K562 (cell line): Measurements from ENCODE around the gene PTX3. TPM values are rescaled to one million over a fixed set of nuclear protein-coding genes. Genes with fewer than 3 reads are reported as not detected.
A peak's percentile ranks its signal among the peaks of the same experiment; 100 is the strongest.

Experiments
- ATAC-seq: fragments of 200-7000 bp; cut with Tn5 transposase; 3 replicates; pipeline ENCODE4 v1.9.1; 2020; ENCODE audit warnings: moderate library complexity
- BruUV-seq: library from RNA; stranded (reverse); fragments of 400-500 nt; replicated peaks from 2 replicates; lab custom pipeline; 2021; lab: Mats Ljungman, UMichigan
- CTCF ChIA-PET: fragments of 300-600 bp; formaldehyde crosslinking; extraction: SDS; loops from one replicate; lab custom pipeline; 2021; ENCODE audit warnings: low intra/inter-chr PET ratio; lab: Yijun Ruan, JAX
- POLR2A ChIA-PET: fragments of 300-600, 350-650 bp; sonication (Branson Sonifier 250); formaldehyde crosslinking; extraction: SDS; loops from one replicate; lab custom pipeline; 2021; ENCODE audit warnings: antibody characterized with exemption, inconsistent platforms; lab: Yijun Ruan, JAX
- DNase-seq, 4 experiments: peaks; one replicate each; pipeline versions ENCODE4 v3.0.0 to v3.0.0-alpha.2; 2011 to 2018; ENCODE audit warnings: low spot score in 3 of 4, mixed read lengths in 3 of 4; ENCODE audit errors: extremely low read depth in 1 of 4
- FAIRE-seq: peaks from 2 replicates; lab custom pipeline; 2011; peaks lifted over from hg19 to GRCh38; lab: Jason Lieb, UNC
- H2AFZ ChIP-seq: 2 replicates; pipeline ENCODE4 v1.6.0; 2011; ENCODE audit warnings: low read depth, low read length, control low read depth, inconsistent platforms
- H3K27ac ChIP-seq: fragments of 200-600 bp; 3 replicates; pipeline ENCODE4 v1.8.0; 2011; ENCODE audit warnings: low read depth, mild to moderate bottlenecking, control low read depth, inconsistent platforms, low read length, moderate library complexity, mixed read lengths; ENCODE audit errors: extremely low read depth
- H3K27me3 ChIP-seq, 2 experiments: fragments of 300-600 bp in 1 of 2; 2 replicates in 1 of 2; 3 replicates in 1 of 2; pipeline versions ENCODE4 v1.6.0 to v1.8.0; 2011; ENCODE audit warnings: inconsistent platforms in 2 of 2, low read length in 2 of 2, mild to moderate bottlenecking in 1 of 2, mixed read lengths in 1 of 2, moderate library complexity in 1 of 2; ENCODE audit not compliant: control insufficient read depth in 2 of 2, insufficient read depth in 2 of 2
- H3K36me3 ChIP-seq: fragments of 300-600 bp; 3 replicates; pipeline ENCODE4 v1.8.0; 2011; ENCODE audit warnings: mild to moderate bottlenecking, low read length, inconsistent platforms; ENCODE audit not compliant: control insufficient read depth, insufficient read depth
- H3K4me1 ChIP-seq, 2 experiments: fragments of 200-600 bp in 1 of 2; replicated peaks in 1 of 2; 2 replicates in 1 of 2; 3 replicates in 1 of 2; pipeline versions ENCODE4 v1.5.1 to v1.8.0; 2011; ENCODE audit warnings: inconsistent platforms in 2 of 2, low read length in 2 of 2, mild to moderate bottlenecking in 1 of 2, mixed read lengths in 1 of 2, moderate library complexity in 1 of 2; ENCODE audit not compliant: control insufficient read depth in 2 of 2, insufficient read depth in 2 of 2
- H3K4me2 ChIP-seq: 2 replicates; pipeline ENCODE4 v1.6.1; 2011; ENCODE audit warnings: low read length, control low read depth, inconsistent platforms, mixed read lengths; ENCODE audit not compliant: insufficient read depth
- H3K4me3 ChIP-seq: fragments of 200-600 bp; sonication (generic), shearing (Covaris generic); 2 replicates; pipeline ENCODE4 v1.5.1; 2016; ENCODE audit warnings: control low read depth, inconsistent platforms
- H3K79me2 ChIP-seq: fragments of 200-600 bp; 3 replicates; pipeline ENCODE4 v1.8.0; 2011; ENCODE audit warnings: low read length, inconsistent platforms; ENCODE audit not compliant: control insufficient read depth, insufficient read depth
- H3K9ac ChIP-seq, 2 experiments: 2 replicates each; pipeline versions ENCODE4 v1.6.0 to v1.6.1; 2011; ENCODE audit warnings: low read depth in 2 of 2, low read length in 2 of 2, control low read depth in 1 of 2, inconsistent platforms in 1 of 2, mild to moderate bottlenecking in 1 of 2, mixed read lengths in 1 of 2; ENCODE audit not compliant: insufficient read depth in 1 of 2
- H3K9me1 ChIP-seq: one replicate; pipeline ENCODE4 v1.6.0; 2011; ENCODE audit warnings: inconsistent platforms, mild to moderate bottlenecking, low read length, moderate library complexity; ENCODE audit not compliant: control insufficient read depth, insufficient read depth
- H3K9me3 ChIP-seq: replicated peaks from 2 replicates; pipeline ENCODE4 v1.5.1; 2011; ENCODE audit warnings: low read depth, low read length, inconsistent platforms; ENCODE audit not compliant: control insufficient read depth, insufficient read depth
- H4K20me1 ChIP-seq: replicated peaks from 2 replicates; pipeline ENCODE4 v1.6.1; 2011; ENCODE audit warnings: low read length, inconsistent platforms, mixed read lengths; ENCODE audit not compliant: control insufficient read depth, insufficient read depth
- FOXA1 ChIP-seq: fragments of 450-650 bp; IDR thresholded peaks from 2 replicates; pipeline ENCODE4 v1.6.1; 2016; ENCODE audit warnings: mild to moderate bottlenecking, borderline replicate concordance
- NFYB ChIP-seq: IDR thresholded peaks from 2 replicates; pipeline ENCODE4 v1.6.1; 2011; ENCODE audit warnings: mild to moderate bottlenecking, moderate library complexity; ENCODE audit not compliant: insufficient read length; ENCODE audit errors: extremely low read depth
- PHF20 ChIP-seq: fragments of 450-650 bp; IDR thresholded peaks from 2 replicates; pipeline ENCODE4 v1.6.1; 2018; ENCODE audit not compliant: partially characterized antibody
- POLR2G ChIP-seq: fragments of 200-400 bp; formaldehyde crosslinking; IDR thresholded peaks from 2 replicates; pipeline ENCODE4 v1.6.1; 2017; ENCODE audit warnings: low read depth, mild to moderate bottlenecking, antibody characterized with exemption, low read length, moderate library complexity
- THAP7 ChIP-seq: fragments of 250-450 bp; sonication (Bioruptor Pico); IDR thresholded peaks from 2 replicates; pipeline ENCODE4 v1.5.0; 2021
- ZBTB9 ChIP-seq: fragments of 450-650 bp; formaldehyde crosslinking; IDR thresholded peaks from 2 replicates; pipeline ENCODE4 v1.4.0; 2020; ENCODE audit warnings: mild to moderate bottlenecking, moderate library complexity
- ZNF431 ChIP-seq: sonication (generic); formaldehyde crosslinking; IDR thresholded peaks from 2 replicates; pipeline ENCODE4 v1.8.0; 2022; ENCODE audit warnings: mild to moderate bottlenecking, missing genetic modification reagents
- WGBS: fragments of 100-300 bp; shearing (Covaris generic); methylation state at CpG from one replicate; pipeline ENCODE4 v1.1.6; 2016; ENCODE audit warnings: low coverage, mixed read lengths; ENCODE audit not compliant: insufficient coverage; ENCODE audit errors: missing lambda C conversion rate; 5-methylcytosine and 5-hydroxymethylcytosine counted together
- in situ Hi-C: fragments of 300-500 bp; cut with MboI; formaldehyde crosslinking; loops from 4 replicates; pipeline ENCODE4 v1.15.0; 2018; ENCODE audit warnings: inconsistent platforms, mixed read lengths
- intact Hi-C: fragments of 100-400 bp; cut with micrococcal nuclease; formaldehyde crosslinking; loops from 2 replicates; pipeline ENCODE4 v1.14.2; 2022
- polyA plus RNA-seq, 8 experiments: library from polyadenylated mRNA; depleted of rRNA in 4 of 8; stranded (reverse) in 5 of 8; unstranded in 3 of 8; fragments of >200 nt; fragmentation: Nextera tagmentation in 2 of 8; fragmentation: Illumina TruSeq in 1 of 8; extraction: Ambion mirVana in 2 of 8; extraction: Trizol in 1 of 8; gene quantifications; 2 replicates each; pipeline versions ENCODE4 v1.2.1 to v1.2.3, GENCODE V29; 2011 to 2014; ENCODE audit warnings: inconsistent platforms in 1 of 8, missing spikeins in 1 of 8
- total RNA-seq, 7 experiments: library from RNA; depleted of rRNA in 6 of 7; stranded (reverse); fragments of >200 nt in 6 of 7; fragmentation: Illumina TruSeq in 2 of 7; extraction: Trizol in 2 of 7; gene quantifications; 2 replicates each; pipeline versions ENCODE4 v1.2.1 to v1.2.3, GENCODE V29; 2011 to 2021; ENCODE audit warnings: low replicate concordance in 1 of 7
- TF ChIP-seq, protein P1 (sequence below): fragments of 450-650 bp; formaldehyde crosslinking; IDR thresholded peaks from 2 replicates; pipeline ENCODE4 v1.4.0; 2022; ENCODE audit warnings: missing genetic modification characterization

The PTX3 gene
- total and polyA plus RNA-seq, 9 of the 15 experiments (the other 6 are each of a cell fraction or from before 2014, with no cell fraction given), result 0.04 to 0.33 (median 0.15) TPM; not detected in 2

- intact Hi-C loops, result no loop called here
- Histone ChIP-seq H3K9ac (no peak overlapping the region), H4K20me1 (no peaks in the 10 kb centered on the region), H3K4me2 (no peak overlapping the region), H3K4me3 (no peak overlapping the region), H3K36me3 (no peaks in the 10 kb centered on the region), H3K4me1 (no peaks in the 10 kb centered on the region), H3K9me1 (no peaks in the 10 kb centered on the region), H3K79me2 (no peaks in the 10 kb centered on the region), H3K9me3 (no peaks in the 10 kb centered on the region), H3K27me3 (no peaks in the 10 kb centered on the region), H3K27ac (no peak overlapping the region), H2AFZ (no peak overlapping the region)
- no peak for ATAC-seq
- BruUV-seq, result no TSS peak
- no peak for FAIRE-seq
- TF ChIP-seq THAP7 (CRISPR knock-in tag), result no peak
- ChIA-PET POLR2A (interaction anchor here (1.6 kb wide), 1 partner anchor 10 kb away, joined by 4 read pairs; no protein-coding TSS in a partner anchor), CTCF (no interaction called here)
- no peak for DNase-seq
- in situ Hi-C loops, result no loop called here
- WGBS, result 3% methylated on average over 9 of the region's 9 CpGs
Measured at GRCh38 chr3:157390713-157391515, 45.7 kb upstream of the PTX3 start.

DNA sequence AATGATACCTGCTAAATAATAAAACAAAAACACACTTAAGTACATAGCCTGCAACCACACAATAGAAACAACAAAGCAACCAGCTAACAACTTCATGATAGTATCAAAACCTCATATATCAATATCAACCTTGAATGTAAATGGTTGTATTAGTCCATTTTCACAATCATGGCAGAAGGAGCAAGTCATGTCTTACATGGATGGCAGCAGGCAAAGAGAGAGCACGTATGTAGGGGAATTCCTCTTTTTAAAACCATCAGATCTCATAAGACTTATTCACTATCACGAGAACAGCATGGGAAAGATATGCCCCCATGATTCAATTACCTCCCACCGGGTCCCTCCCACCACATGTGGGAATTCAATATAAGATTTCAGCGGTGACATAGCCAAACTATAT lies 44.5 kb upstream of the PTX3 start:
- H3K9me1 ChIP-seq, result no peaks in the 10 kb centered on the region
- BruUV-seq, result no TSS peak
- FAIRE-seq (no peak), ATAC-seq (no peak), DNase-seq (no peak)
- TF ChIP-seq FOXA1 (no peak), POLR2G (no peak), ZBTB9 (no peak), PHF20 (no peak), NFYB (no peak), ZNF431 (CRISPR knock-in tag) (peak; percentile 92)
- TF ChIP-seq, protein P1, sequence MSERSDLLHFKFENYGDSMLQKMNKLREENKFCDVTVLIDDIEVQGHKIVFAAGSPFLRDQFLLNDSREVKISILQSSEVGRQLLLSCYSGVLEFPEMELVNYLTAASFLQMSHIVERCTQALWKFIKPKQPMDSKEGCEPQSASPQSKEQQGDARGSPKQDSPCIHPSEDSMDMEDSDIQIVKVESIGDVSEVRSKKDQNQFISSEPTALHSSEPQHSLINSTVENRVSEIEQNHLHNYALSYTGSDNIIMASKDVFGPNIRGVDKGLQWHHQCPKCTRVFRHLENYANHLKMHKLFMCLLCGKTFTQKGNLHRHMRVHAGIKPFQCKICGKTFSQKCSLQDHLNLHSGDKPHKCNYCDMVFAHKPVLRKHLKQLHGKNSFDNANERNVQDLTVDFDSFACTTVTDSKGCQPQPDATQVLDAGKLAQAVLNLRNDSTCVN (CRISPR knock-in tag), result no peak
- no peaks in the 10 kb centered on the region for H4K20me1 ChIP-seq
- H3K9me3 ChIP-seq, result no peaks in the 10 kb centered on the region
- H3K27me3 ChIP-seq, result no peaks in the 10 kb centered on the region
- H3K36me3 ChIP-seq, result no peaks in the 10 kb centered on the region
- CTCF ChIA-PET, result no interaction called here
- H3K79me2 ChIP-seq, result no peaks in the 10 kb centered on the region
- POLR2A ChIA-PET, result interaction anchor here (0.6 to 1.6 kb wide), 2 partner anchors 11 to 17 kb away, joined by 3 to 4 read pairs; no protein-coding TSS in a partner anchor
- intact Hi-C loops, result no loop called here
- in situ Hi-C loops, result no loop called here
- H3K4me3 ChIP-seq, result no peak overlapping the region
- H3K27ac ChIP-seq, result no peak overlapping the region
- no peak overlapping the region for H3K4me2 ChIP-seq
- WGBS, result 4% methylated on average over 4 of the region's 4 CpGs
- no peaks in the 10 kb centered on the region for H3K4me1 ChIP-seq
- H3K9ac ChIP-seq, result no peak overlapping the region
- no peak overlapping the region for H2AFZ ChIP-seq
